Measurements from ENCODE around the gene GCNA.
A peak's percentile ranks its signal among the peaks of the same experiment; 100 is the strongest.

The GCNA gene

DNA sequence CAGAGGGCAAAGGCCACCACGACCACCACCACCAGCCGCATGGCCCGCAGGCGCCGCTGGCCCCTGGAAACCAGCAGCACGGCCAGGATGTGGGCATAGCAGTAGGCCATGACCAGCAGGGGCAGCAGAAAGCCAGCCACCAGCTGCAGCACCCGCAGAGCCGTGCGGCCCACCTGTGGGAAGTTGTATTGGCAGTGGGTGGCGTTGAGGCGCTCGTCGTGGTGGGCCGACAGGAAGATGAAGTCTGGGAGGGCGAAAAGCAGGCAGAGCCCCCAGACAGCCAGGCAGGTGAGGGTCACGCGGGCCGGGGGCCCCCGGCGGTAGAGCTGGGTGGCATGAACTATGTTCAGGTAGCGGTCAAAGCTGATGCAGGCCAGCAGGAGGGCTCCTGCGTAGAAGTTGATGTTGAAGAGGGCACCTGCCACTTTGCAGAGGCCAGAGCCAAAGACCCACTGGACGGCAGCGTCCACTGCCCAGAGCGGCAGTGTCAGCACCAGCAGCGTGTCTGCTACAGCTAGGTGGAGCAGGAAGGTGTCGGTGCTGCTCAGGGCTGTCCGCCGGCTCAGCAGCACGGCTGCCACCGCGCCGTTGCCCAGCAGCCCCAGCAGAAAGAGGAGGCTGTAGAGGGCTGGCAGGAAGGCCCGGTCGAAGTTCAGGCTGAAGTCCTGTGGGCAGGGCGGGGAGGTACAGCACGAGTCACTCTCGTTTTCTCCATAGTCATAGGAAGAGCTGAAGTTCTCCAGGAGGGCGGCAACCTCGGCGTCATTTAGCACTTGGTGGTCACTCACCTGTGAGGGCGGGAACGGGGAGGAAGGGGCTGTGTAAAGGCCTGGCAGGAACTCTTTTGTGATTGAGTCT is 38.7 kb downstream of the GCNA start:
- no peak for DNase-seq

DNA sequence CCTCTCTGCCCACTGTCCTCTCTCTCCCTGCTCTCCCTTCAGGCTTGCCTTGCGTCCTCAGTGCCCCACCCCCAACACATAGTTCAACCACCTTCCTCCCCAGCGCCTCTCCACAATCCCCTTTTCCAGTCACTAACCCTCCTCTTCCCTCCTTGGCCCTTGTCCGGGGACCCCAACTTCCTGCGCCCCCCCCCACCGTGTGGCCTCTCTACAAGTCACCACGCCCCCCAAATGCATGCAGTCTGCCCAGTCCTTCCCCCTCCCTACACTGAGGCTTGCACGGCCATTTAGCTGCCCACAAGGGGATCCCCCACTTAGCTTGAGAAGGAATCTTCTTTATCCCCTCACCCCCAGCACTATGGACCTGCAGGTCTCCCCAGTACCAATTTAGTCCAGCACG is 39.5 kb downstream of the GCNA start:
- no peak for DNase-seq

DNA sequence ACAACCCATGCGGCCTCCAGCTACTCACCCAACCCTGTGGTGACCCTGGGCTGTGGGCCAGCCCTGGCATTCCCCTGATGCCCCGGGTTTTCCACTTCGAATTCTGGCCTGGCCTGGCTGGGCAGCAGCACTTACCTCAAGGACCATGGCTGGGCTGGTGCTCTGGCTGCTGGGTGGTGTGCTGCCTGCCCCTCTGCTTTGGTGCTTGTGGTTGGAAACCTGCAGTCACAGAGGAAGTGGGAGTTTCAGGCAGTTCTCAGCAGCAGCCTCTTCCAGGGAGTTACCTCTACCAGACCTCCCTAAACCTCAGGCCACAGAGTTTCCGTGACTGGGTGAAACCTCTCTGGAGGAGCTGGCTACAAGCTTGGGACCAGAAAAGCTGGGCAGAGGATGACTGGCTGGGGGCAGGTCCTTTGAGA is 40.1 kb downstream of the GCNA start, which contains the start of gene CXCR3:
CXCR3 (minus strand) TSS at position 209 of the 419 bp plus-strand sequence; CDS start at position 147, 62 bp downstream.
- DNase-seq = peak; percentile 79 to 81

DNA sequence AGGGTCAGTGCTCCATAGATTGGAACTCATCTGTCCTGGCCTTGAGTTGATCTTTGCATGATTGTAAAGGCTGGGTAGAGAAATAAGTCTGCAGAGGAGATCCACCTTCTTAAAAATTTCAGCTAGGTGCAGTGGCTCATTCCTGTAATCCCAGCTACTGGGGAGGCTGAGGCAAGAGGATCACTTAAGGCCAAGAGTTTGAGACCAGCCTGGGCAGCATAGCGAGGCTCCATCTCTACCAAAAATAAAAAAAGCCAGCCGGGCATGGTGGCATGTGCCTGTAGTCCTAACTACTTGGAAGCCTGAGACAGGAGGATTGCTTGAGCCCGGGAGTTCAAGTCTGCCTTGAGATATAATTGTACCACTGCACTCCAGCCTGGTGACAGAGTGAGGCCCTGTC is 40.5 kb downstream of the GCNA start:
- DNase-seq = no peak

DNA sequence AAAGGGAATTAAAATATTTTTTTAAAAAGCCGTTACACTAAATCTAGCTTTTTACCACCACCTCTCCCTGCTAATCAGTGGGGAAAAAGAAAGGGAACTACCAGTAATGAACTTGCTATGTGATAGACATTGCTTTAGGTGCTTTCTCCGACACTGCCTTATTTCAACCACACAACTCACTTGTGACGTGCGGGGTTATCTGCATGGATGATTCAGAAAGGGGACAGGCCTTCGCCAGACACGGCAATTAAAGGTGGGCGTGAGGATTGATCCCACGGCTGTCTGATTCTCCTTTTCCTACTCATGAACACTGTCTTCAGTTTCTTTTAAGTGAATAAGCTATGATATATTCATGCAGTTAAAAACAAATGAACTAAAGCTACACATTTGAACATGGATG is 41.0 kb downstream of the GCNA start:
- no peak for DNase-seq

DNA sequence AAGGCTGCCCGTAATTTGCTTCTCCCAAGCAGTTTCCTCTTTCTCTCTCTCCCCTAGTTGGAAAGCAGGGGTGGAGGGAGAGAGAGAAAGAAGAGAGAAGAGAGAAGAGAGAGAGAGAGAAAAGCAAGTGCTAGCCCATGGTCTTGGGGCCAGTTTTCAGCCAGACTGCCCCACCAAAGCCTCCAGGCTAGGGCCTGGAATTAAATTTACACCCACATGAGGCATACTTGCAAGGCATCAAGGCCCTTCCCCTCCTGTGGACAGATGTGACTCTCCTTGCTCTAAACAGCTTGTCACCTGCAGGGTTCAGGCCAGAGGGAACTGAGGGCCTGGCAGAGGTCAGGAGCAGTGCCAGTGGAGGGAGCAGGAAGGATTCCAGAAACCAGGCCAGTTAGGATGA is 41.7 kb downstream of the GCNA start:
- DNase-seq = no peak

DNA sequence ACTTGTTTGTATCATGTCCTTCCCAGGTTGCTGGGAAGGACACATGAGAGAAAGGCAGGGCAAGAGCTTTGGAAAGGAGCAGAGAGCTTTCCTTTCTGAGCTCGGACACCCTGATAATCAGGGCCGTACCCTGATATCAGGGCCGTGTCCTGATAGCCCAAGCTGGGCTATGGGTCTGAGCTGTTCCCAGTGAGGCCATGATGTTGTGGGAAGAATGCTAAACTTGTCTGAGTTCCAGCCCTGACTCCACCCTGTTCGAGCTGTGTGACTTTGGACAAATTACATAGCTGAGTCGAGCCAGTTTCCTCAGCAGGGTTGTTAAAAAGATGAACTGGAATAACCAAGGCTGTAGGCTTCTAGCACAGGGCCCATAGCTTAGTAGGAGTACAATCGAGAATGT is 43.4 kb downstream of the GCNA start:
- no peak for DNase-seq

DNA sequence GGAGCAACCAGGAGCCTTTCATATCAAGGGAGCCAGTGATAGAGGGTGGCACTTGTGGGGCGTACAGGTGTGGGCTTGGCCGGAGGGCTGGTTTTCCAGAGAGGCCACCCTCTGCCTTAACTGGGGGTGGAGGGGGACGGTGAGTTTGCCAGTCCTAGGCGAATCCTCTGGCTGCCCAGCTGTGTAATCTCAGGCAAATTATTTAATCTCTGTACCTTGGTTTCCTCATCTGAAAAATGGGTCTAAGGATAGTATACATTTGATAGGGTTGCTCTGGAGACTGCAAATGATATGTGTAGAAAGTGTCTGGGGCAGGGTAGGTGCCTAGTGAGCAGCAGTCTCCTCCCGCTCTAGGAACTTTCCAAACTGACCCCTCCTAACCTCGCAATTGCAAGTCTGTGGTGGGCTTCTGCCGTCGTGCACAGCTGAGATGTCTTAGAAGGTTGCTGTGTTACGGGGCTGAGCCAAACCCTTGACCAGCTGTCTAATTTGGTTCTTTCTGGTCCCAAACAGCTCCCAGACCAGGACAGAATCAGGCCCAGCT is 43.9 kb downstream of the GCNA start:
- no peak for DNase-seq

DNA sequence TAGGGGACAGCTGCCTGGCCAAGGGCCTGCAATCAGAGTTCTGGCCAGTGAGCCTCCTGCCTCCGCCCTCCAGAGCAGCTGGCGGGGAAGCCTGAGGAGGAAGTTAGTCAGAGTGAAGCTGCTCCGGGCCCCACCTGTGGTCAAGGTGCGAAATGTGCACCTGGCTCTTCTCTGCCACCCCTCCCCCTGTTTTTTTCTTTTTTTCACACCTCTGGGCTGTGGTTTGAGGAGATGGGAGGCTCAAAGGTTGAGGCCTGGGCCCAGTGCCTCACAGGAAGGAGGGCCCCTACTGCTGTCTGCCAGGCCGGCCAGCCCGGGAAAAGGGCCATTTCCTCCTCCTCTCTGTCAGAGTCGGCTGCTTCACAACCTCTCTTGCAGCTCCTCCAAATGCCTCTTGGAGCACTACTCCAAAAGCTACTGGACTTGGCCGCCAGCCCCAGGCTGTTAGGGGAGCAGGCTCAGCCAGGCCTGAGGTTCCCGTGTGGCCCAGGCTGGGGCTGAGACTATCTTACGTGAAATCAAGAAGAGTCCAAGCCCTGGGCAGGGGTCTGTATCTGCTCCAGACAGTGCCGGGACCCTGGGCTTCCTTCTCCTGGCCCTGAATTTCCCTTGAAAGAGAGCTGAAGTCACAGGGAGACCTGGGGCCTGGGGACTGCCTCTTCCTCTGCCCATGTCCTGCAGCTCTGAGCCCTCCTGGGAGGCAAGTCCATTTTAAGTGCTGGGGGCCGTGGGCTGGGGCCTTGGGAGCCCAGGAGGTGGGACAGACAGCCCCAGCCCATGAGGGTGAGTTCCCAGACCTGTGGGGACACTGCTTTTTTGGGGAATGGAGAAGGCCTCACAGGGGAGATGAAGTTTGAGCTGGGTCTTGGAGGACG is 44.6 kb downstream of the GCNA start:
- no peak for DNase-seq

DNA sequence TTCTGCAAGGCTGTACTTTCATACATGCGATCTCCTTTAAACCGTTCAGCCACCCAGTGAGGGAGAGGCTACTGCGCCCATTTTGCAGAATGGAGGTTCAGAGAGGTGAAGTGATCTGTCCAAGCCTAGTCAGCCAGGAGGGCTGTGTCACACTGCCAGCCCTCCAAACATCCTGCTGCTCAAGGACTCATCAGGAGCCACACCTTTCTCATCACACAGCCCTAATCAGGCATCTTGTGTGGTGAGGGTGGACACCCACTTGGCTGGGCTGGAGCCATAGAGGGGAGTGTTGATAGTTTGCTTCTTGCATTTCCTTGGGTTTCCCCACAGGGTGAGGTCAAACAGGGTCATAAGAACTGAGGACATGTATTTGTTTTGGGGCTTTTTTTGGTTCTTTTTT is 45.5 kb downstream of the GCNA start:
- no peak for DNase-seq

DNA sequence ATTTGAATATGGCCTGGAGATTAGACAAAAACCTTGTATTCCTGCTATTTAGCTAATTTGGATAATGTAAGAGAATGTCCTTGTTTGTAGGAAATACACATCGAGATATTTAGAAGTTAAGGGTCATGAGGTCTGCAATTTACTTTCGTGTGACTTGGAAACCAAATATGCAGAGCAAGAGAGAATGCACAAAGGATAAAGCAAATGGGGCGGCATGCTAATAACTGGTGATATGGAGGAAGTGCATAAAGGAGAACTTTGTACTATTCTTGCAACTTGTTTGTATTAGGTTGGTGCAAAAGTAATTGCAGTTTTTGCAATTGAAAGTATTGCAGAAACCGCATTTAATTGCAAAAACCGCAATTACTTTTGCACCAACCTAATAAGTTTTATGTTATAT is 47.2 kb downstream of the GCNA start:
- no peak for DNase-seq

DNA sequence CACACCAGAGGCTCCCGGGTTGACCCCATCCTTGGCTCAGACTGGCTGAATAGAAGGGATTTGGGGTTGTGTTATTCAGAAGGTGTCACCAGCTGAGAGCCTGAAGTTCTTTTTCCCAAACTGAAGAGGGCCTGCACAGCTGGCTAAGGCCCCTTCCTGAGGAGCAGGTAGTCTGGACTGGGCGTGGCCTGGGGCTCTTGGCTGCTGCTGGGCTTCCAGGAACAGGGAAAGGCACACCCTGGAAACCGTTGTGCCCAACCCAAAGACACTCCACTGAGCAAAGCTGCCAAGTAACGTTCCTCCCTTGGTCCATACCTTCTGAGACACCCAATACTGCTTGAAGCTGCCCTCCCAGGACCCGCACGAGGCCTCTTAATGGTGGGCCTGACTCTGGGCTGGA is 48.3 kb downstream of the GCNA start:
- no peak for DNase-seq

DNA sequence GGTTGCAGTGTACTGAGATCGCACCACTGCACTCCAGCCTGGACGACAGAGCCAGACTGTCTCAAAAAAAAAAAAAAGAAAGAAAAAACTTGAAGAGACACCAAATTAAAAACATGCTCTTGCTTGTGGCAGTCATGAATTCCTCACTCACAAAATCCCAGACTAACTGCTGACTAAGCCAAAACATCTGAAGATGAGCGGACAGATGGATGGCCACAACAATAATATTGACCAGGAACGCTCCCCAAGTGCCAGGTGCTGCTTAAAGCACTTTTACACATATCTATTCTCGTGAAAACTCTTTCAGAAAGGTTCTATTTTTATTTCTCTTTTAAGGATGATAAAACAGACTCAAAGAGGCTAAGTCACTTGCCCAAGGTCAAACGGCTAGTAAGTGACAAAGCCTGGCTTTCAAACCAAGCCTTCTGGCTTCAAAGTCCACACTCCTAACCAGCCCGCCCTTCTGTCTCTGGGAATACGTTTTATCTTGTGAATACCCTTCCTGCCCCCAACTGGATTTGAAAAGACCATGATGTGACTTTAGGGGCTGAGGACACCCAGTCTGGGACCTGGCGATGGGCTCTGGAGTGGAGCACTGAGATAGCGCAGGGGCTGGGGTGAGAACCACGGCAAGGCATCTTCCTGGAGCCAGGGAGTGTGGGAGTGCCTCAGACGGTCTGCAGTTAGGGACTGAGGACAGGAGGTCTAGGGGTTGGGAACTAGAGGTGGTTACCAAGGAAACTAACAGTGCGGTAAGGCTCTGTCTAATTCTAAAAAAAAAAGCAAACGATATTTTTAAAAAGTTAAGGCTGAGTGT is 49.6 kb downstream of the GCNA start:
- no peak for DNase-seq

DNA sequence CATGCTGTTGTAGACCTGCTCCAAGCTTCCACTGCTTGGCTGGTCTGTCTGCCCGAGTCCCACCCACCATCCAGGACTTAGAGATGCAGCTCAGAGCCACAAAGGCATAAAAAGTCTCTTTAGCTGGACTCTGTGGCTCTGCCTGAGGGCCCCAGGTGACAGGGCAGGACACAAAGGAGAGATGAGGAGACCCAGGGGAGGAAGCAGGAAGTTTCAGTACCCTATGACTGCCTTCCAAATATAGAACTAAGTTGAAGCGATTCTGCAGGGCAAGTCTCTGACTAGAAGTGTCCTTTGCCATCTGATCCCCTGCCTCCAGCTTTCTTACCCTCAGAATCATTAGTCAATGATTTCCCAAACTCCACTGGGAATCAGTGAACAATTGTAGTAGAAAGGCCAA is 51.2 kb downstream of the GCNA start:
- no peak for DNase-seq

DNA sequence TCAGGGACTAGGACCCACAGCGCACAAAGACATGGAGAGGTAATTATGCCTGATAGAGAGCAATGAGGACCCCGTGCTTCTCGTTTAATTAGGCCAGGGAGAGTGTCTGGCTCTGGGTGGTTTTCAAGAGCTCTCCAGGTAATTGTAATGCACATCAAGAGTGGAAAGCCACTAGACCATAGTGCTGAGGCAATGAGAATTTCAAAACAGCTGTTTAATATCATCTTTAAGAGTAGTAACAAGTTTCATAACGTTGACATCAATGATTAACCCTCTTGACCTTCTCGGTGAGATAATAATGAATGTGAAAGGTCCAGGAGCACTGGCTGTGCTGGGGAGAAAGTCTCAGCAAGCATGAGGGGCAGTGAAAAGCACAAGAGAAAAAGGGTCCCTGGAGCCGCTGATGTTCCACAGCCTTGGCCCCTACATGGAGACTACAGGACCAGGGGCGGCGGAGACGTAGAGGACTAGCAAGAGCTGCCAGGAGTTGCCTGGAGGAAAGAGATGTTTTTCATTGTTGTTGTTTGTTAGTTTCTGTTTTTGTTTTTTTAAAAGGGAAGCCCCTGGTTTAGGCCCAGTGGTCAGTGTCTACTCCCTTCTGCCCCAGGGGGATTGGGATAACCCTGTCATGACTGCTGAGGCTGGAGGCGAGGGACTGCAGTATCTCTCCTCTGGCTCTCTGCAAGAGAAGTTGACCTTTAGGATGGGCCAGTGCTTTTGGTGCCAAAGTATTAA is 54.9 kb downstream of the GCNA start:
- no peak for DNase-seq

DNA sequence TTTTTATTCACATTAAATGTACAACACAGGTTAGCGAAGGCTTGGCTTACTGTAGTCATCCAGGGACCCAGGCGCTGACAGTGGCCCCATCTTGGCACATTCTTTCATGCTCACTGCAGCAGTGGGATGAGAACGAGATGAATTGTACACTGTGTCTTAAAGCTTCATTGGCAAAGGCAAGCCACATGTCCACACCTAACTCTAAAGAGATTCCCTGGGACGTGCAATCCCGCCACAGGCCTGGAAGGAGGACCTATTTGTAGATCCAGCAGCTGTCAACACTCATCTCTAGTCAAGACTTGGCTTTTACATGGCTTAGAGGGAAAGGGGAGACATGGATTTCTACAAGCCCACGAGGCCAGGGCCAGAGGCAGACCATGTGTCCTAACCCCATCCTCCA is 56.1 kb downstream of the GCNA start:
- DNase-seq = no peak

DNA sequence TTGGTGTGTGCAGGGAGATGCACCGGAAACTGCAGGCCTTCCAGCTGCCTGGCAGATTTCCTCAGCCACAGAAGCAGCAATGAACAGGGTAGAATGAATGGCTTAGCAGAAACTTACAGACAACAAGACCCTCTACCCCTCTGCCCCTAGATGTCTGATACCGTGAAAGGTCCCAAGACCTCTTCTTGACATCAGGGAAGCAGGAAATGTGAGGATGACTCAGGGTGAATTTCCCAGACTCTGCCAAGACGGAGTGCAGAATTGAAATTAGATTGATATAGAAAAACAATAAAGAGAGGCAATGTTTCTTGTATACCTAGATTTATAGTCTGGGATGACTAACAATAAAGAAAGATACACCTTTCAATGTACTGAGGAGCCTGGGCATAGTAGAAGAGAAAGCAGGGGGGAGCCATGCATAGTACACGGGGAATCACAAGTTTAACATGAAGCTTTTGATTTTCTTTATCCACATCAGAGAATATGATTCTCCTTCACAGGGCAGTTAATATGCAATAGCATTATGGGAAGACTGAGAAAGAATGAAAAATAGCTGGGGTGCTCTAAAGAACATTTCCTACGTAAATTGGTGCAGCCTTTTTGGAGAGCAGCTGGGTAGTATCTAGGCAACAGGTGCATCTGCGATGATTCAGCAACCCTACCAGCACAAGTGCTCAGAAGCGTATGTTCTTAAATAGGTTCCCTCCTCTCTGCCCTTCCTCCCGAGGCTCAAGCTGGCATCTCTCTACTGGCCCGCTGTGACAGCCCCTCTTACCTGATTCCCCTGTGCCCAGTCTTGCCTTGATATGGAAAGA is 58.4 kb downstream of the GCNA start:
- DNase-seq = no peak

DNA sequence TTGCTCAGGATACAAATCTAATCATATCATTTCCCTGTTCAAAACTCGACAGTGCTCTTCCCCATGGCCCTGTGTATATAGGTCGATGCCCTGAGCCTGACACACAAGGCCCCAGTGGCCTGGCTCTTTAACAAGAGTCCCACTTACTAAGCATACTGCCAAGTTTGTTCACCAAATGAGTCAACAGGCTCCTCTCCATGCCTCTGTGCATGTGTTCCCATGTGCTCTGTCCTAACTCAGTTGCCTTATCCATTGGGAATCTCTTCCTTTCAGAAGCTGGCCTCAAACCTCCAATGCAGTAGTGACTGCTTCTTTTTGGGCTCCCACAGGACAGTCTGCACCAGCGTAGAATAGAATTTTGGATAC is 59.0 kb downstream of the GCNA start:
- DNase-seq = no peak

DNA sequence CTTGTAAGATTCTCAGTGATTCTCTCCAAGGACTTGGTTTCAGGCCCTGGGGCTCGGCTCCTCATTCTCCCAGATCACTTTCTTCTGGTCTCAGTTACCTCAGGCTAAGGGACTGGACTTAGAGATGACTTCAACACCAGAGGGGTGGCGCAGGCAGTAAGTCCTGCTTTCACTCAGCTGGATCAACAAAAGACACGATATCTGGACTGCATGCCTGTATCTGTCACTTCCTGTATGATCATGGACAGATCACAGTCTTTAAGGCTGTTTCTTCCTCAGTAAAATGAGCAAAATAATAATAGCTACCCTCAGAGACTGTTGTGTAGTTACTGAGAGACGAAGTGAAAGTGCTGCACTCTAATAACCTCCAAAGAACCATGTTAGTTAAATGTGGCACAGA is 59.6 kb downstream of the GCNA start:
- DNase-seq = no peak

DNA sequence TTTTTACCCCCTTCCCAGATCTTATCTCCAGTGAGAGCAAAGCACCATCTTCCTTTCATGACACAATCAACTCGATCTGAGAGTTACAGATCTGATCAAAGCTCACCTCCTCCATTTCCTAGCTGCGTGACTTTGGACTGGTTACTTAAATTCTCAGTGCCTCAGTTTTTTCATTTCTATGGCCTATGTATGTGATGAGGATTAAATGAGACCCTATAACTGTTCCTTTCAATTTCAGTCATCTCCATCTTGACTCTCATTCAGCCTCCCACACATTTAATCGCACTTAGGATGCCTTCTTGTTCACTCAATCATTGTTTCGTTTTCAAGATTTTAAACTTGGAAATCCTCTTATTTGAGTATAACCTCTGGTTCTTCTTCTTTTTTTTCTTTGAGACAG is 60.2 kb downstream of the GCNA start:
- no peak for DNase-seq

DNA sequence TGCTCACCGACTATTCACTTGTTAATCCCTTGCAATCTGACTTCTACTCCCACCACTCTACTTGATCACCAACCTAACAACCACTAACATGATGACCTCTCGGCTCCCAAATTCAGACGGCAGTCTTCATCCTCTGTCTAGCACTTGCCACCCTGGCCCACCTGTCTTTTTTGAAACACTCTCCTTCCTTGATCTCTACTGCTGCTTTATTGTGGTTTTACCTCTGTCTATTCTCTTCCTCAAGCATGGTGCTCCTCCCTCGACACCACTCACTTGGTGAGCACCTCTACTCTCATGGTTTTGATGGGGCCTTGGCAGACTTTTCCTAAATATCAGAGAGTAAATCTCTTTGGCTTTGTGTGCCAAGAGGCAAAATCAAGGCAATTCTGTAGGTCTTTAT is 61.8 kb downstream of the GCNA start:
- DNase-seq = no peak

Measured in AML-193 (cell line).